PC-3 (cell line): ENCODE measurements around the gene C16orf78.

ENCODE experiments used
- CTCF ChIP-seq: fragments of 300-600 bp; sonication (generic); conservative IDR thresholded peaks from 2 replicates; pipeline ENCODE4 v1.5.1; 2017; ENCODE audit warnings: antibody characterized with exemption, low read depth, mild to moderate bottlenecking, low read length
- EZH2phosphoT487 ChIP-seq: fragments of 300-600 bp; sonication (generic); IDR thresholded peaks from 2 replicates; pipeline ENCODE4 v1.6.1; 2018; ENCODE audit warnings: mild to moderate bottlenecking, antibody characterized with exemption, low read length, borderline replicate concordance

- TF ChIP-seq CTCF (no peak), EZH2phosphoT487 (no peak)
These were observed 36.6 kb downstream of the C16orf78 start for GRCh38 chr16:49410226-49410625.
